BLaER1 treated with 17β-estradiol and CSF1 and Interleukin-3, amounts not matched to agents 10 nM and 100 nM (cell line): ENCODE results near the gene PPP1R14D.

Experiments used
- H3K27ac ChIP-seq, 11 experiments: shearing (Covaris generic); formaldehyde crosslinking; 2 replicates each; pipeline ENCODE4 v1.8.1; 2022
- H3K27me3 ChIP-seq, 11 experiments: shearing (Covaris generic); formaldehyde crosslinking; 2 replicates each; pipeline ENCODE4 v1.8.1; 2022
- H3K36me3 ChIP-seq, 11 experiments: shearing (Covaris generic); formaldehyde crosslinking; 2 replicates each; pipeline ENCODE4 v1.8.1; 2022
- H3K4me1 ChIP-seq, 10 experiments: shearing (Covaris generic); formaldehyde crosslinking; 2 replicates each; pipeline ENCODE4 v1.8.1; 2022
- H3K4me2 ChIP-seq, 11 experiments: shearing (Covaris generic); formaldehyde crosslinking; 2 replicates each; pipeline ENCODE4 v1.8.1; 2022
- H3K4me3 ChIP-seq, 10 experiments: shearing (Covaris generic); formaldehyde crosslinking; 2 replicates each; pipeline ENCODE4 v1.8.1; 2022
- H3K9ac ChIP-seq, 11 experiments: shearing (Covaris generic); formaldehyde crosslinking; 2 replicates each; pipeline ENCODE4 v1.8.1; 2022
- H3K9me3 ChIP-seq, 11 experiments: shearing (Covaris generic); formaldehyde crosslinking; replicated peaks in 1 of 11; 2 replicates each; pipeline ENCODE4 v1.8.1; 2022
- H4K20me1 ChIP-seq, 11 experiments: shearing (Covaris generic); formaldehyde crosslinking; 2 replicates each; pipeline ENCODE4 v1.8.1; 2022
- Cebpa-rat ChIP-seq, 11 experiments: shearing (Covaris generic); IDR thresholded peaks; 2 replicates each; pipeline ENCODE4 v1.8.1; 2022

Gene PPP1R14D, protein sequence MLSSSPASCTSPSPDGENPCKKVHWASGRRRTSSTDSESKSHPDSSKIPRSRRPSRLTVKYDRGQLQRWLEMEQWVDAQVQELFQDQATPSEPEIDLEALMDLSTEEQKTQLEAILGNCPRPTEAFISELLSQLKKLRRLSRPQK

DNA sequence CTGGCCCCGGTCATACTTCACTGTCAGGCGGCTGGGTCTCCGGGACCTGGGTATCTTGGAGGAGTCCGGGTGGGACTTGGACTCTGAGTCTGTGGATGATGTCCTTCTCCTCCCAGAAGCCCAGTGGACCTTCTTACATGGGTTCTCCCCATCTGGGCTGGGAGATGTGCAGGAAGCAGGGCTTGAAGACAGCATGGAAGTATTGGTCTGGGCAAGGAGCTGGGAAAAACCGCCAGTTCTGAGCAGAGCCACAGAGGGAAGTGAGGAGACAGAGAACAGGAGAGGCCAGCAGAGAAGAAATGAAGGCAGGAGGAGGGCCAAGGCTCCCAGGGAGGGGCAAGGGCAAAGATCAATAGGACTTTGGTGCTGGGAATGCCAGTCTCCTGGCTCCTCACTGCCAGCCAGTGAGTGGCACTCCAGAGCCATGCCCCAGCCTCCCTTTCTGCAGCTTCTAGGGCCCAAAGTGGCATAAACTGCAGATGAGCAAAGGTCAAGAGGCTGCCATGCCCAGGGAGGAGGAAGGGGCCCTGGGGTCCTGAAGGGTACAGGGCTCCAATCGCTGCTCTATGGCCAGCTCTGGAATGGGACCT, at the start of gene PPP1R14D:
Gene PPP1R14D (minus strand): TSS at position 262 of the 590 bp plus-strand sequence. CDS start 67 bp downstream, at position 195.
- Histone ChIP-seq H3K9me3 (no peaks in the 10 kb centered on the region), H3K27ac (no peak within 1 kb of the TSS), H3K4me3 (no peak within 1 kb of the TSS), H4K20me1 (no peaks in the 10 kb centered on the region; a peak in 1 of 22 replicates), H3K36me3 (no peaks in the 10 kb centered on the region), H3K4me2 (no peak within 1 kb of the TSS), H3K27me3 (no peaks in the 10 kb centered on the region), H3K9ac (no peak within 1 kb of the TSS), H3K4me1 (no peaks in the 10 kb centered on the region)
- TF ChIP-seq Cebpa-rat (IDR thresholded peaks at IDR 0.05), result no peak

- Histone ChIP-seq H3K4me2 (no peak overlapping the region), H3K4me3 (no peak overlapping the region), H3K9me3 (peaks cover 0 to 7% (median 4%) of the 10 kb centered on the region in 11 experiments; a peak in 14 of 22 replicates), H3K9ac (no peak overlapping the region), H3K27ac (no peak overlapping the region), H3K36me3 (no peaks in the 10 kb centered on the region), H4K20me1 (peaks cover 0 to 7% (median 0%) of the 10 kb centered on the region in 11 experiments; a peak in 1 of 22 replicates), H3K27me3 (0 out of 22 replicates have a peak, but pooled peaks cover 0 to 3% (median 0%) of the 10 kb centered on the region in 11 experiments), H3K4me1 (peaks cover 3 to 35% (median 30%) of the 10 kb centered on the region in 10 experiments; a peak in 19 of 20 replicates)
- no peak for TF ChIP-seq Cebpa-rat (IDR thresholded peaks at IDR 0.05)
Observed at GRCh38 chr15:40877694-40878093, 49.2 kb upstream of the PPP1R14D start.

DNA sequence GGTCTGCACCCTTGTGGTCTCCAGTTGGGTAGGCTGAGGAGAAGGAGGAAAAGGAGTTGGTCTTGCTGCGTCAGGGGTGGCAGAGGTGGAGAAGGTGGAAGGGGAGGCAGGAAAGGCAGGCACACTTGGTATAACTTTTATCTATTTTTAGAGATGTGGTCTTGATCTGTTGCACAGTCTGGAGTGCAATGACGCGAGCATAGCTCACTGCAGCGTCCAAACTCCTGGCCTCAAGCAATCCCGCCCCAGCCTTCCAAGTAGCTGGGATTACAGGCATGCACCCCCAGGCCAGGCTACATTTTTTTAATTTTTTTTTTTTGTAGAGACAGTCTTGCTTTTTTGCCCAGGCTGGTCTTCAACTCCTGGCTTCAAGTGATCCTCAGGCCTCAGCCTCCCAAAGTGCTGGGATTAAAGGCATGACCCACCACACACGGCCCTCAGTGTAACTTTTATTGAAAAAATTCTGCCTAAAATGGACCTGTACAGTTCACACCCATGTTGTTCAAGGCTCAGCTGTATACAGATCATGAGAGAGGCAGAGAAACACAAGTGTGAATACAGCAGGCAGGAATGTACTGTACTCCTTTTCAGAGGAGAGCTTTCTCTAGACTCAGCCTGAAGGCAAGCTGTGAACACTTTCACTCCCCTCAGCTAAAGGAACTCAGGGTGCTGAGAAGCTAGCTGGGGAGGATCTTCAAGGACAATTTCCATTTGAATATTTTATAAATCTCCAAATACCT, 47.7 kb upstream of the PPP1R14D start:
- Histone ChIP-seq H4K20me1 (peaks cover 0 to 10% (median 0%) of the 10 kb centered on the region in 11 experiments; a peak in 1 of 22 replicates), H3K36me3 (no peaks in the 10 kb centered on the region), H3K9me3 (no peaks in the 10 kb centered on the region), H3K9ac (peak overlapping the region in 1 of 11 experiments; percentile 8; a peak in 1 of 22 replicates), H3K4me1 (peaks cover 15 to 51% (median 44%) of the 10 kb centered on the region in 10 experiments), H3K4me3 (no peak overlapping the region), H3K27me3 (0 out of 22 replicates have a peak, but pooled peaks cover 0 to 4% (median 0%) of the 10 kb centered on the region in 11 experiments), H3K4me2 (peak overlapping the region in 10 of 11 experiments; percentile 16 to 78 (median 60); a peak in 19 of 22 replicates), H3K27ac (no peak overlapping the region; a peak in 1 of 22 replicates)
- no peak for TF ChIP-seq Cebpa-rat (IDR thresholded peaks at IDR 0.05)

DNA sequence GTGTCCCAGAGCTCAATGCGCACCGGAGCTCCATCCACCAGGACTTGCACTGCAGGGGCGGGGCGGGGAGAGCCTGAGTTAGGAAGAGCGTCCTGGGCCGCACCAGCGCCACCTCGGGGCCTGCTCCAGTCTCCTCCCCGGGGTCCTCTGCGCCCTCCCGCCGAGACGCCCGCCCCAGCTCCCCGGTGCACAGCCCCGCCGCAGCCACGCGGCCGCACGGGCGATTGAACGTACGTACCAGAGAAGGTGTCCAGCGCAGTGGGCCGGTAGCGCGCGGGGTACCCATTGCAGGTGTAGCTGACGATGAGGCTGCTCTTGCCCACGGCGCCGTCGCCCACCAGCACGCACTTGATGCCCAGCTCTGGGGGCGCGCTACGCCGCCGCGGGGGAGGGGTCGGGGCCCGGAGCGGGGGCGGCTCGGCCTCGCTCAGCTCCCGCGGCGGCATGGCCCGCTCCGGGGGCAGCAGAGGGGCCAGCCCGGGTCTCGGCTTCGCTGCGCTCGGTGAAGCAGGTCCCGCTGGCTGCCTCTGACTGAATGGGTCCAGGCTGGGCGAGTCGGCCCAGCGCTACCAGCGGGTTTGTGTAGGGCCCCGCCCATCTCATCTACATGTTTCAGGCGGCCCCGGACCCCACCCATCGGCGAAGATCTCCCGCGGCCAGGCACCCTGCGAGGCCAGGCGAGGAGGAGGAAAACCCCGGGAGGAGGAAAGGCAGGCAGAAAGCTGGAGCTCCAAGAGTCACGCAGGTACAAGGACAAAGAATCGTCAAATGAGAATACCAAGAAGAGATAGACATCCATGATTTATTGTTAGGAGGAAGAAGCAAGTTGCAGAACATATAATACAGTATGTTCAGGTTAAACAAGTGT, 45.4 kb upstream of the PPP1R14D start, which contains the start of gene RHOV:
Gene RHOV (minus strand): TSS at position 541 of the 868 bp plus-strand sequence. CDS start 95 bp downstream, at position 446.
- H3K9ac ChIP-seq, result peak within 1 kb of the TSS; percentile 7 to 79 (median 67); a peak in 21 of 22 replicates
- H3K4me3 ChIP-seq, result peak within 1 kb of the TSS; percentile 58 to 72 (median 66)
- H3K4me2 ChIP-seq, result peak within 1 kb of the TSS; percentile 79 to 96 (median 89)
- peaks cover 15 to 57% (median 44%) of the 10 kb centered on the region in 10 experiments for H3K4me1 ChIP-seq
- no peaks in the 10 kb centered on the region for H3K36me3 ChIP-seq
- H3K27ac ChIP-seq, result peak within 1 kb of the TSS in 8 of 11 experiments; percentile 10 to 61 (median 48); a peak in 11 of 22 replicates
- H3K9me3 ChIP-seq, result no peaks in the 10 kb centered on the region
- H4K20me1 ChIP-seq, result peaks cover 0 to 10% (median 0%) of the 10 kb centered on the region in 11 experiments; a peak in 1 of 22 replicates
- TF ChIP-seq Cebpa-rat (IDR thresholded peaks at IDR 0.05), result no peak
- 0 out of 22 replicates have a peak, but pooled peaks cover 0 to 4% (median 0%) of the 10 kb centered on the region in 11 experiments for H3K27me3 ChIP-seq

- peak overlapping the region in 6 of 11 experiments; percentile 66 to 79 (median 76); a peak in 11 of 22 replicates for H3K9ac ChIP-seq
- 0 out of 22 replicates have a peak, but pooled peaks cover 0 to 4% (median 0%) of the 10 kb centered on the region in 11 experiments for H3K27me3 ChIP-seq
- TF ChIP-seq Cebpa-rat (IDR thresholded peaks at IDR 0.05), result no peak
- peak overlapping the region; percentile 58 to 72 (median 66) for H3K4me3 ChIP-seq
- peaks cover 0 to 10% (median 0%) of the 10 kb centered on the region in 11 experiments; a peak in 1 of 22 replicates for H4K20me1 ChIP-seq
- no peaks in the 10 kb centered on the region for H3K36me3 ChIP-seq
- no peaks in the 10 kb centered on the region for H3K9me3 ChIP-seq
- peaks cover 15 to 57% (median 44%) of the 10 kb centered on the region in 10 experiments for H3K4me1 ChIP-seq
- H3K27ac ChIP-seq, result no peak overlapping the region
- peak overlapping the region; percentile 79 to 96 (median 89) for H3K4me2 ChIP-seq
Observed at GRCh38 chr15:40872791-40873693, 44.5 kb upstream of the PPP1R14D start.

GRCh38 chr15:40871749-40872617, 43.5 kb upstream of the PPP1R14D start:
- Histone ChIP-seq H3K9me3 (no peaks in the 10 kb centered on the region), H4K20me1 (peaks cover 0 to 10% (median 0%) of the 10 kb centered on the region in 11 experiments; a peak in 1 of 22 replicates), H3K36me3 (no peaks in the 10 kb centered on the region), H3K4me3 (no peak overlapping the region), H3K9ac (0 out of 22 replicates have a peak overlapping the region, but pooled peaks of 1 of the 11 experiments have one; percentile 1), H3K27ac (no peak overlapping the region), H3K27me3 (0 out of 22 replicates have a peak, but pooled peaks cover 0 to 4% (median 0%) of the 10 kb centered on the region in 11 experiments), H3K4me1 (peaks cover 15 to 57% (median 44%) of the 10 kb centered on the region in 10 experiments), H3K4me2 (peak overlapping the region; percentile 16 to 96 (median 86))
- no peak for TF ChIP-seq Cebpa-rat (IDR thresholded peaks at IDR 0.05)
